ENCODE results near the gene TK1. TPM values are rescaled to one million over a fixed set of nuclear protein-coding genes. Genes with fewer than 3 reads are reported as not detected.

TK1 gene
- polyA plus RNA-seq, 1 of the 3 experiments (the other 2 are of a cell fraction): 112 TPM

DNA sequence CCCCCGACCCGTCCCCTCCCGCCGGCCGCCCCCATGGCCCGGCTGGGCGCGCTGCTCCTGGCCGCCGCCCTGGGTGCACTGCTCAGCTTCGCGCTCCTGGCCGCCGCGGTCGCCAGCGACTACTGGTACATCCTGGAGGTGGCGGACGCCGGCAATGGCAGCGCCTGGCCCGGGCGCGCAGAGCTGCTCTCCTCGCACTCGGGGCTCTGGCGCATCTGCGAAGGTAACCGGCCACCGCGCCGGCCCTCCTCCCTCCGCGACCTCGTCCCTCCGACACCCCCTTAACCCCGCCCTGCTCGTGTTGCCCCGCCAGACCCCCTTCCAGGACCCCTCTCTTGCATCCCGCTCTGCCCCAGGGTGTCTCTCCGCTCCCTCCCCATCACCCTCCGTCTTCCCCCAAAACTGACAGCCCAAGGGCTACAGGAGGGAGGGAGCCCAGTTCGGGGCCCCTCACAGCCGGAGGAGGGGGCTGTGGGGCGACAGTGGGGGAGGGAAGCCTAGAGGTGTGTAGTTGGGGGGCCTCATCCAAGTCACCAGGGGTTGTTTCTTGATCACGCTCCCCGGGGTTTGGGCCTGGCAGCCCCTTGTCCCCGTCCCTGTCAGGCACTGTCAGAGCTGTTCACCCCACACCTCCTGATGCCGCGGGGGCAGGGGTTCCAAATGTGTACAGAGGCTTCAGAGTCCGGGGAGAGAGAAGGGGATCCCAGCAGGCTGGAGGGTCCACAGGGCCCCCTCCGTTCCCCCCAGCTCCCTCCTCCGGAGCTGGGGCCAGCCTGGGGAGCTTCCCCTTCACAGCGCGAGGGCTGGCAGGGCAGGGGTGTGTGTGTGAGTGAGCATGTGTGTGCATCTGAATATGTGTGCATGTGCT is 45.4 kb upstream of the TK1 start:
- Histone ChIP-seq H4K20me1 (ENCODE audit: insufficient read depth) (no peaks in the 10 kb centered on the region), H3K79me2 (ENCODE audit: insufficient read depth) (no peaks in the 10 kb centered on the region), H3F3A (replicated peaks; ENCODE audit: insufficient read depth) (no peaks in the 10 kb centered on the region), H3K9ac (no peak overlapping the region), H3K27me3 (ENCODE audit: insufficient read depth) (peaks cover 21% of the 10 kb centered on the region), H3K27ac (ENCODE audit: low read depth in 2 of 2, low read length in 1 of 2) (no peak overlapping the region), H3K36me3 (replicated peaks in 1 of 2; ENCODE audit: control insufficient read depth in 1 of 2, insufficient read depth in 2 of 2, low read length in 1 of 2) (no peaks in the 10 kb centered on the region), H3K9me3 (no peaks in the 10 kb centered on the region), H3K4me1 (ENCODE audit: control insufficient read depth in 1 of 2, insufficient read depth in 2 of 2, low read depth in 1 of 2, low read length in 1 of 2) (peaks cover 0 to 22% of the 10 kb centered on the region in 2 experiments; a peak in 1 of 4 replicates), H3K9me2 (no peaks in the 10 kb centered on the region), H3K4me2 (0 out of 2 replicates have a peak overlapping the region, but pooled peaks have one; percentile 15), H3K4me3 (ENCODE audit: low read depth in 2 of 2, low read length in 1 of 2) (no peak overlapping the region), H2AFZ (ENCODE audit: low read depth) (no peak overlapping the region)
- POLR2A ChIA-PET: interaction anchor here (1.0 kb wide), 1 partner anchor 19 kb away, joined by 3 read pairs; no protein-coding TSS in a partner anchor
- CTCF ChIA-PET: interaction anchor here (1.9 kb wide), 1 partner anchor 19 kb away, joined by 11 read pairs; no protein-coding TSS in a partner anchor
- 48% methylated on average over 35 of the region's 55 CpGs for whole genome bisulfite sequencing (ENCODE audit: low lambda C conversion rate)
- TF ChIP-seq, protein P1, sequence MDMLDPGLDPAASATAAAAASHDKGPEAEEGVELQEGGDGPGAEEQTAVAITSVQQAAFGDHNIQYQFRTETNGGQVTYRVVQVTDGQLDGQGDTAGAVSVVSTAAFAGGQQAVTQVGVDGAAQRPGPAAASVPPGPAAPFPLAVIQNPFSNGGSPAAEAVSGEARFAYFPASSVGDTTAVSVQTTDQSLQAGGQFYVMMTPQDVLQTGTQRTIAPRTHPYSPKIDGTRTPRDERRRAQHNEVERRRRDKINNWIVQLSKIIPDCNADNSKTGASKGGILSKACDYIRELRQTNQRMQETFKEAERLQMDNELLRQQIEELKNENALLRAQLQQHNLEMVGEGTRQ (IDR thresholded peaks at IDR 0.05; ENCODE audit: borderline replicate concordance, low read depth, low read length): no peak
- TF ChIP-seq ELF1 (IDR thresholded peaks at IDR 0.05) (no peak), RCOR1 (IDR thresholded peaks at IDR 0.05; ENCODE audit: low read length) (no peak), NRF1 (IDR thresholded peaks at IDR 0.05; ENCODE audit: low read depth, low read length) (no peak), TEAD4 (IDR thresholded peaks at IDR 0.05; ENCODE audit: borderline replicate concordance, insufficient read depth) (no peak), FOSL2 (IDR thresholded peaks at IDR 0.05; ENCODE audit: borderline replicate concordance, low read depth) (no peak), SMC3 (IDR thresholded peaks at IDR 0.05; ENCODE audit: low read depth, low read length) (no peak), MEF2A (IDR thresholded peaks at IDR 0.05; ENCODE audit: borderline replicate concordance, low read depth) (no peak), MXI1 (IDR thresholded peaks at IDR 0.05; ENCODE audit: low read depth, low read length) (no peak), RAD21 (IDR thresholded peaks at IDR 0.05; ENCODE audit: low read length) (no peak), TAF1 (IDR thresholded peaks at IDR 0.05; ENCODE audit: borderline replicate concordance, low read depth, low read length) (no peak), EZH2phosphoT487 (IDR thresholded peaks at IDR 0.05; ENCODE audit: borderline replicate concordance, low read depth) (no peak), JUND (IDR thresholded peaks at IDR 0.05) (no peak), NFIC (IDR thresholded peaks at IDR 0.05; ENCODE audit: borderline replicate concordance) (no peak), FOXM1 (IDR thresholded peaks at IDR 0.05; ENCODE audit: low read depth) (no peak), TCF12 (IDR thresholded peaks at IDR 0.05) (no peak)
- TF ChIP-seq, protein P2, sequence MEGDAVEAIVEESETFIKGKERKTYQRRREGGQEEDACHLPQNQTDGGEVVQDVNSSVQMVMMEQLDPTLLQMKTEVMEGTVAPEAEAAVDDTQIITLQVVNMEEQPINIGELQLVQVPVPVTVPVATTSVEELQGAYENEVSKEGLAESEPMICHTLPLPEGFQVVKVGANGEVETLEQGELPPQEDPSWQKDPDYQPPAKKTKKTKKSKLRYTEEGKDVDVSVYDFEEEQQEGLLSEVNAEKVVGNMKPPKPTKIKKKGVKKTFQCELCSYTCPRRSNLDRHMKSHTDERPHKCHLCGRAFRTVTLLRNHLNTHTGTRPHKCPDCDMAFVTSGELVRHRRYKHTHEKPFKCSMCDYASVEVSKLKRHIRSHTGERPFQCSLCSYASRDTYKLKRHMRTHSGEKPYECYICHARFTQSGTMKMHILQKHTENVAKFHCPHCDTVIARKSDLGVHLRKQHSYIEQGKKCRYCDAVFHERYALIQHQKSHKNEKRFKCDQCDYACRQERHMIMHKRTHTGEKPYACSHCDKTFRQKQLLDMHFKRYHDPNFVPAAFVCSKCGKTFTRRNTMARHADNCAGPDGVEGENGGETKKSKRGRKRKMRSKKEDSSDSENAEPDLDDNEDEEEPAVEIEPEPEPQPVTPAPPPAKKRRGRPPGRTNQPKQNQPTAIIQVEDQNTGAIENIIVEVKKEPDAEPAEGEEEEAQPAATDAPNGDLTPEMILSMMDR (IDR thresholded peaks at IDR 0.05): no peak
- TF ChIP-seq, protein P3, sequence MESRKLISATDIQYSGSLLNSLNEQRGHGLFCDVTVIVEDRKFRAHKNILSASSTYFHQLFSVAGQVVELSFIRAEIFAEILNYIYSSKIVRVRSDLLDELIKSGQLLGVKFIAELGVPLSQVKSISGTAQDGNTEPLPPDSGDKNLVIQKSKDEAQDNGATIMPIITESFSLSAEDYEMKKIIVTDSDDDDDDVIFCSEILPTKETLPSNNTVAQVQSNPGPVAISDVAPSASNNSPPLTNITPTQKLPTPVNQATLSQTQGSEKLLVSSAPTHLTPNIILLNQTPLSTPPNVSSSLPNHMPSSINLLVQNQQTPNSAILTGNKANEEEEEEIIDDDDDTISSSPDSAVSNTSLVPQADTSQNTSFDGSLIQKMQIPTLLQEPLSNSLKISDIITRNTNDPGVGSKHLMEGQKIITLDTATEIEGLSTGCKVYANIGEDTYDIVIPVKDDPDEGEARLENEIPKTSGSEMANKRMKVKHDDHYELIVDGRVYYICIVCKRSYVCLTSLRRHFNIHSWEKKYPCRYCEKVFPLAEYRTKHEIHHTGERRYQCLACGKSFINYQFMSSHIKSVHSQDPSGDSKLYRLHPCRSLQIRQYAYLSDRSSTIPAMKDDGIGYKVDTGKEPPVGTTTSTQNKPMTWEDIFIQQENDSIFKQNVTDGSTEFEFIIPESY (IDR thresholded peaks at IDR 0.05; ENCODE audit: borderline replicate concordance, low read depth): no peak
- TF ChIP-seq, protein P4, sequence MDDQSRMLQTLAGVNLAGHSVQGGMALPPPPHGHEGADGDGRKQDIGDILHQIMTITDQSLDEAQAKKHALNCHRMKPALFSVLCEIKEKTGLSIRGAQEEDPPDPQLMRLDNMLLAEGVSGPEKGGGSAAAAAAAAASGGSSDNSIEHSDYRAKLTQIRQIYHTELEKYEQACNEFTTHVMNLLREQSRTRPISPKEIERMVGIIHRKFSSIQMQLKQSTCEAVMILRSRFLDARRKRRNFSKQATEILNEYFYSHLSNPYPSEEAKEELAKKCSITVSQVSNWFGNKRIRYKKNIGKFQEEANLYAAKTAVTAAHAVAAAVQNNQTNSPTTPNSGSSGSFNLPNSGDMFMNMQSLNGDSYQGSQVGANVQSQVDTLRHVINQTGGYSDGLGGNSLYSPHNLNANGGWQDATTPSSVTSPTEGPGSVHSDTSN (IDR thresholded peaks at IDR 0.05): no peak
- DNase-seq: peak; percentile 85

All from SK-N-SH (cell line).